Measurements from ENCODE around the gene PYGB.

The PYGB gene

GRCh38 chr20:25289886-25290597, 42.2 kb downstream of the PYGB start:
- Histone ChIP-seq H3K27ac (ENCODE audit: low read depth, low read length) (no peak overlapping the region), H4K12ac (ENCODE audit: low read depth, low read length) (no peak overlapping the region), H4K91ac (ENCODE audit: low read depth, low read length) (no peak overlapping the region), H3K27me3 (ENCODE audit: insufficient read depth, low read length) (no peaks in the 10 kb centered on the region), H3K9ac (ENCODE audit: low read length) (no peak overlapping the region), H4K8ac (ENCODE audit: low read depth, low read length) (no peak overlapping the region), H3K23ac (ENCODE audit: low read length) (no peak overlapping the region), H3K14ac (ENCODE audit: low read length) (no peak overlapping the region), H3K4me1 (ENCODE audit: control insufficient read depth in 1 of 2, insufficient read depth in 2 of 2, low read length in 2 of 2) (no peaks in the 10 kb centered on the region), H3K18ac (ENCODE audit: low read length) (no peak overlapping the region), H2AK5ac (ENCODE audit: low read length) (no peak overlapping the region), H3K4me3 (ENCODE audit: low read depth, low read length) (no peak overlapping the region), H3K4ac (ENCODE audit: low read depth, low read length) (no peak overlapping the region), H3K36me3 (ENCODE audit: control insufficient read depth in 1 of 2, insufficient read depth in 2 of 2, low read length in 2 of 2) (peaks cover 57 to 70% of the 10 kb centered on the region in 2 experiments), H2BK12ac (ENCODE audit: low read length) (no peak overlapping the region), H3K4me2 (ENCODE audit: low read length) (no peak overlapping the region), H3K9me3 (ENCODE audit: insufficient read depth, low read depth, low read length) (no peaks in the 10 kb centered on the region), H2AFZ (ENCODE audit: insufficient read depth, low read length, poor library complexity) (no peak overlapping the region), H2BK120ac (ENCODE audit: insufficient read depth, low read length, poor library complexity) (no peak overlapping the region), H3K79me2 (ENCODE audit: control insufficient read depth, insufficient read depth, low read length, poor library complexity) (no peaks in the 10 kb centered on the region), H2BK5ac (ENCODE audit: low read depth, low read length, poor library complexity) (no peak overlapping the region), H3K79me1 (ENCODE audit: low read length) (no peaks in the 10 kb centered on the region)
- no CpG with 5 or more reads among the region's 24 CpGs for whole genome bisulfite sequencing (ENCODE audit: extremely low coverage, insufficient coverage, insufficient read length)
- no peak for DNase-seq

- H3K4me2 ChIP-seq (ENCODE audit: low read length): no peak overlapping the region
- no peak overlapping the region for H3K18ac ChIP-seq (ENCODE audit: low read length)
- no peak overlapping the region for H3K23ac ChIP-seq (ENCODE audit: low read length)
- H3K36me3 ChIP-seq (ENCODE audit: control insufficient read depth in 1 of 2, insufficient read depth in 2 of 2, low read length in 2 of 2): peaks cover 51 to 69% of the 10 kb centered on the region in 2 experiments
- no peak overlapping the region for H2BK5ac ChIP-seq (ENCODE audit: low read depth, low read length, poor library complexity)
- no peak overlapping the region for H3K27ac ChIP-seq (ENCODE audit: low read depth, low read length)
- H3K4me3 ChIP-seq (ENCODE audit: low read depth, low read length): peak overlapping the region; percentile 4
- no peak overlapping the region for H3K4ac ChIP-seq (ENCODE audit: low read depth, low read length)
- no peak overlapping the region for H3K14ac ChIP-seq (ENCODE audit: low read length)
- no peaks in the 10 kb centered on the region for H3K79me1 ChIP-seq (ENCODE audit: low read length)
- no peak overlapping the region for H2BK120ac ChIP-seq (ENCODE audit: insufficient read depth, low read length, poor library complexity)
- no peak overlapping the region for H4K91ac ChIP-seq (ENCODE audit: low read depth, low read length)
- DNase-seq: no peak
- no peak overlapping the region for H3K9ac ChIP-seq (ENCODE audit: low read length)
- H3K9me3 ChIP-seq (ENCODE audit: insufficient read depth, low read depth, low read length): no peaks in the 10 kb centered on the region
- no peak overlapping the region for H2AK5ac ChIP-seq (ENCODE audit: low read length)
- no peaks in the 10 kb centered on the region for H3K27me3 ChIP-seq (ENCODE audit: insufficient read depth, low read length)
- H3K4me1 ChIP-seq (ENCODE audit: control insufficient read depth in 1 of 2, insufficient read depth in 2 of 2, low read length in 2 of 2): peaks cover 0 to 2% of the 10 kb centered on the region in 2 experiments
- no CpG with 5 or more reads among the region's 22 CpGs for WGBS (ENCODE audit: extremely low coverage, insufficient coverage, insufficient read length)
- H4K8ac ChIP-seq (ENCODE audit: low read depth, low read length): no peak overlapping the region
- H2AFZ ChIP-seq (ENCODE audit: insufficient read depth, low read length, poor library complexity): no peak overlapping the region
- H2BK12ac ChIP-seq (ENCODE audit: low read length): no peak overlapping the region
- H4K12ac ChIP-seq (ENCODE audit: low read depth, low read length): no peak overlapping the region
- no peaks in the 10 kb centered on the region for H3K79me2 ChIP-seq (ENCODE audit: control insufficient read depth, insufficient read depth, low read length, poor library complexity)
Observed at GRCh38 chr20:25290646-25291431, 43.0 kb downstream of the PYGB start.

GRCh38 chr20:25291432-25292133, 43.7 kb downstream of the PYGB start:
- H3K4me3 ChIP-seq (ENCODE audit: low read depth, low read length): peak overlapping the region; percentile 4
- no peak overlapping the region for H3K4me2 ChIP-seq (ENCODE audit: low read length)
- no peak overlapping the region for H4K12ac ChIP-seq (ENCODE audit: low read depth, low read length)
- WGBS (ENCODE audit: extremely low coverage, insufficient coverage, insufficient read length): no CpG with 5 or more reads among the region's 26 CpGs
- H3K36me3 ChIP-seq (ENCODE audit: control insufficient read depth in 1 of 2, insufficient read depth in 2 of 2, low read length in 2 of 2): peaks cover 54 to 68% of the 10 kb centered on the region in 2 experiments
- H2BK5ac ChIP-seq (ENCODE audit: low read depth, low read length, poor library complexity): no peak overlapping the region
- no peak overlapping the region for H2AFZ ChIP-seq (ENCODE audit: insufficient read depth, low read length, poor library complexity)
- no peak overlapping the region for H3K4ac ChIP-seq (ENCODE audit: low read depth, low read length)
- no peak for DNase-seq
- peaks cover 3 to 4% of the 10 kb centered on the region in 2 experiments for H3K4me1 ChIP-seq (ENCODE audit: control insufficient read depth in 1 of 2, insufficient read depth in 2 of 2, low read length in 2 of 2)
- no peak overlapping the region for H4K8ac ChIP-seq (ENCODE audit: low read depth, low read length)
- H3K14ac ChIP-seq (ENCODE audit: low read length): no peak overlapping the region
- H4K91ac ChIP-seq (ENCODE audit: low read depth, low read length): no peak overlapping the region
- no peak overlapping the region for H3K9ac ChIP-seq (ENCODE audit: low read length)
- H3K18ac ChIP-seq (ENCODE audit: low read length): no peak overlapping the region
- H2BK120ac ChIP-seq (ENCODE audit: insufficient read depth, low read length, poor library complexity): no peak overlapping the region
- no peaks in the 10 kb centered on the region for H3K9me3 ChIP-seq (ENCODE audit: insufficient read depth, low read depth, low read length)
- no peak overlapping the region for H3K27ac ChIP-seq (ENCODE audit: low read depth, low read length)
- no peak overlapping the region for H2AK5ac ChIP-seq (ENCODE audit: low read length)
- H3K23ac ChIP-seq (ENCODE audit: low read length): no peak overlapping the region
- H3K79me1 ChIP-seq (ENCODE audit: low read length): no peaks in the 10 kb centered on the region
- no peak overlapping the region for H2BK12ac ChIP-seq (ENCODE audit: low read length)
- H3K79me2 ChIP-seq (ENCODE audit: control insufficient read depth, insufficient read depth, low read length, poor library complexity): no peaks in the 10 kb centered on the region
- H3K27me3 ChIP-seq (ENCODE audit: insufficient read depth, low read length): no peaks in the 10 kb centered on the region

- H3K23ac ChIP-seq (ENCODE audit: low read length): no peak overlapping the region
- H3K9me3 ChIP-seq (ENCODE audit: insufficient read depth, low read depth, low read length): no peaks in the 10 kb centered on the region
- no peak overlapping the region for H3K4ac ChIP-seq (ENCODE audit: low read depth, low read length)
- no peak overlapping the region for H3K14ac ChIP-seq (ENCODE audit: low read length)
- H3K9ac ChIP-seq (ENCODE audit: low read length): no peak overlapping the region
- no peak overlapping the region for H3K4me2 ChIP-seq (ENCODE audit: low read length)
- H4K91ac ChIP-seq (ENCODE audit: low read depth, low read length): no peak overlapping the region
- H2AK5ac ChIP-seq (ENCODE audit: low read length): no peak overlapping the region
- no peak for DNase-seq
- no peak overlapping the region for H2BK120ac ChIP-seq (ENCODE audit: insufficient read depth, low read length, poor library complexity)
- peaks cover 3 to 4% of the 10 kb centered on the region in 2 experiments for H3K4me1 ChIP-seq (ENCODE audit: control insufficient read depth in 1 of 2, insufficient read depth in 2 of 2, low read length in 2 of 2)
- no CpG with 5 or more reads among the region's 35 CpGs for WGBS (ENCODE audit: extremely low coverage, insufficient coverage, insufficient read length)
- peaks cover 58 to 68% of the 10 kb centered on the region in 2 experiments for H3K36me3 ChIP-seq (ENCODE audit: control insufficient read depth in 1 of 2, insufficient read depth in 2 of 2, low read length in 2 of 2)
- no peak overlapping the region for H2BK5ac ChIP-seq (ENCODE audit: low read depth, low read length, poor library complexity)
- no peaks in the 10 kb centered on the region for H3K27me3 ChIP-seq (ENCODE audit: insufficient read depth, low read length)
- H2AFZ ChIP-seq (ENCODE audit: insufficient read depth, low read length, poor library complexity): no peak overlapping the region
- H4K12ac ChIP-seq (ENCODE audit: low read depth, low read length): no peak overlapping the region
- H4K8ac ChIP-seq (ENCODE audit: low read depth, low read length): no peak overlapping the region
- no peak overlapping the region for H3K4me3 ChIP-seq (ENCODE audit: low read depth, low read length)
- H3K79me2 ChIP-seq (ENCODE audit: control insufficient read depth, insufficient read depth, low read length, poor library complexity): no peaks in the 10 kb centered on the region
- H2BK12ac ChIP-seq (ENCODE audit: low read length): no peak overlapping the region
- H3K18ac ChIP-seq (ENCODE audit: low read length): no peak overlapping the region
- no peaks in the 10 kb centered on the region for H3K79me1 ChIP-seq (ENCODE audit: low read length)
- H3K27ac ChIP-seq (ENCODE audit: low read depth, low read length): no peak overlapping the region
Observed at GRCh38 chr20:25292176-25292891, 44.4 kb downstream of the PYGB start.

Data from trophoblast cell (in vitro differentiated cells and primary cell).